ENCODE measurements around the gene KANK4. TPM values are rescaled to one million over a fixed set of nuclear protein-coding genes. Genes with fewer than 3 reads are reported as not detected.

KANK4 gene
- polyA plus RNA-seq, 1 donor = 10.1 TPM

GRCh38 chr1:62336995-62337705, 17.9 kb upstream of the KANK4 start:
- peak; percentile 61 for DNase-seq (ENCODE audit: low read depth)

- DNase-seq (ENCODE audit: low read depth) = no peak
These were observed 17.4 kb upstream of the KANK4 start for GRCh38 chr1:62336638-62336994.

- DNase-seq (ENCODE audit: low read depth) = no peak
These were observed 16.4 kb upstream of the KANK4 start for GRCh38 chr1:62335656-62336055.

- DNase-seq (ENCODE audit: low read depth) = no peak
These were observed 15.3 kb upstream of the KANK4 start for GRCh38 chr1:62334434-62334985.

- no peak for DNase-seq (ENCODE audit: low read depth)
These were observed 14.2 kb upstream of the KANK4 start for GRCh38 chr1:62333441-62333840.

GRCh38 chr1:62327360-62328055, 8.3 kb upstream of the KANK4 start:
- DNase-seq (ENCODE audit: low read depth) = no peak

GRCh38 chr1:62325681-62326080, 6.4 kb upstream of the KANK4 start:
- DNase-seq (ENCODE audit: low read depth) = no peak

- no peak for DNase-seq (ENCODE audit: low read depth)
These were observed 5.8 kb upstream of the KANK4 start for GRCh38 chr1:62325081-62325480.

GRCh38 chr1:62321446-62321845, 2.2 kb upstream of the KANK4 start:
- no peak for DNase-seq (ENCODE audit: low read depth)

GRCh38 chr1:62318320-62318755, 896 bp downstream of the KANK4 start:
- no peak for DNase-seq (ENCODE audit: low read depth)

GRCh38 chr1:62317021-62317768, 2.0 kb downstream of the KANK4 start:
- no peak for DNase-seq (ENCODE audit: low read depth)

- DNase-seq (ENCODE audit: low read depth) = no peak
These were observed 3.1 kb downstream of the KANK4 start for GRCh38 chr1:62316135-62316534.

- DNase-seq (ENCODE audit: low read depth) = no peak
These were observed 3.8 kb downstream of the KANK4 start for GRCh38 chr1:62315387-62315786.

GRCh38 chr1:62314454-62315350, 4.5 kb downstream of the KANK4 start:
- DNase-seq (ENCODE audit: low read depth) = no peak

- no peak for DNase-seq (ENCODE audit: low read depth)
These were observed 6.5 kb downstream of the KANK4 start for GRCh38 chr1:62312698-62313097.

GRCh38 chr1:62311473-62311943, 7.7 kb downstream of the KANK4 start:
- no peak for DNase-seq (ENCODE audit: low read depth)

- DNase-seq (ENCODE audit: low read depth) = no peak
These were observed 9.3 kb downstream of the KANK4 start for GRCh38 chr1:62309906-62310305.

GRCh38 chr1:62308606-62309005, 10.6 kb downstream of the KANK4 start:
- no peak for DNase-seq (ENCODE audit: low read depth)

GRCh38 chr1:62307895-62308492, 11.2 kb downstream of the KANK4 start:
- DNase-seq (ENCODE audit: low read depth) = no peak

- no peak for DNase-seq (ENCODE audit: low read depth)
These were observed 11.8 kb downstream of the KANK4 start for GRCh38 chr1:62307446-62307845.

GRCh38 chr1:62306065-62306464, 13.2 kb downstream of the KANK4 start:
- no peak for DNase-seq (ENCODE audit: low read depth)

All from forelimb muscle (tissue), 1 donor.